DOHH2 (cell line): ENCODE data around the gene LPA.
"Not testable (repeated sequence)": the region's sequence is repeated elsewhere in the genome, so short reads cannot be mapped to it uniquely, and the experiment has no call there.

ENCODE experiments used
- H3F3A ChIP-seq: fragments of 200-600 bp; sonication (generic), shearing (Covaris generic); 2 replicates; pipeline ENCODE4 v1.6.0; 2016; ENCODE audit warnings: antibody characterized with exemption, mild to moderate bottlenecking; ENCODE audit not compliant: control insufficient read depth, insufficient read depth
- H3K27ac ChIP-seq: fragments of 200-600 bp; sonication (generic); 2 replicates; pipeline ENCODE4 v1.5.1; 2014; ENCODE audit warnings: low read depth, mild to moderate bottlenecking, low read length, moderate library complexity
- H3K27me3 ChIP-seq: fragments of 200-600 bp; sonication (generic); 2 replicates; pipeline ENCODE4 v1.6.1; 2014; ENCODE audit warnings: mild to moderate bottlenecking, low read length, mixed read lengths; ENCODE audit not compliant: control insufficient read depth
- H3K36me3 ChIP-seq: fragments of 200-600 bp; sonication (generic); 2 replicates; pipeline ENCODE4 v1.6.1; 2014; ENCODE audit warnings: mild to moderate bottlenecking, low read length, moderate library complexity, mixed read lengths; ENCODE audit not compliant: control insufficient read depth
- H3K4me1 ChIP-seq: fragments of 200-600 bp; sonication (generic); 2 replicates; pipeline ENCODE4 v1.6.1; 2014; ENCODE audit warnings: mild to moderate bottlenecking, low read length, mixed read lengths; ENCODE audit not compliant: control insufficient read depth
- H3K4me2 ChIP-seq: fragments of 200-600 bp; sonication (generic); 2 replicates; pipeline ENCODE4 v1.6.0; 2014; ENCODE audit warnings: mild to moderate bottlenecking, low read length, moderate library complexity
- H3K4me3 ChIP-seq: fragments of 200-600 bp; sonication (generic); 2 replicates; pipeline ENCODE4 v1.5.1; 2014; ENCODE audit warnings: mild to moderate bottlenecking, low read length, mixed read lengths
- H3K79me2 ChIP-seq: fragments of 200-600 bp; sonication (generic); 2 replicates; pipeline ENCODE4 v1.6.1; 2014; ENCODE audit warnings: mild to moderate bottlenecking, low read length, mixed read lengths; ENCODE audit not compliant: control insufficient read depth
- H3K9me2 ChIP-seq: fragments of 200-600 bp; sonication (generic); replicated peaks from 2 replicates; pipeline ENCODE4 v1.6.1; 2014; ENCODE audit warnings: mild to moderate bottlenecking, low read length, mixed read lengths; ENCODE audit not compliant: control insufficient read depth
- H3K9me3 ChIP-seq: fragments of 200-600 bp; sonication (generic); 2 replicates; pipeline ENCODE4 v1.6.1; 2014; ENCODE audit warnings: antibody characterized with exemption, low read length, mixed read lengths; ENCODE audit not compliant: control insufficient read depth, insufficient read depth
- H4K20me1 ChIP-seq: fragments of 200-600 bp; sonication (generic); 2 replicates; pipeline ENCODE4 v1.6.0; 2014; ENCODE audit warnings: low read depth, mild to moderate bottlenecking, antibody characterized with exemption, low read length, moderate library complexity; ENCODE audit not compliant: control insufficient read depth, insufficient read depth
- CTCF ChIP-seq: fragments of 200-600 bp; sonication (generic); IDR thresholded peaks from one replicate; pipeline ENCODE4 v1.5.1; 2014; ENCODE audit warnings: antibody characterized with exemption, mild to moderate bottlenecking, low read depth, low read length; ENCODE audit not compliant: poor library complexity, severe bottlenecking
- EZH2phosphoT487 ChIP-seq: fragments of 200-600 bp; sonication (generic); IDR thresholded peaks from 2 replicates; pipeline ENCODE4 v1.6.1; 2017; ENCODE audit warnings: borderline replicate concordance, mild to moderate bottlenecking, antibody characterized with exemption, low read length, moderate library complexity, mixed read lengths

LPA gene

GRCh38 chr6:160531826-160532225 is 132.2 kb downstream of the LPA start:
- Histone ChIP-seq H4K20me1 (no peaks in the 10 kb centered on the region), H3K27ac (no peak overlapping the region), H3K79me2 (no peaks in the 10 kb centered on the region), H3K9me2 (no peaks in the 10 kb centered on the region), H3K27me3 (no peaks in the 10 kb centered on the region), H3K36me3 (no peaks in the 10 kb centered on the region), H3K4me1 (no peaks in the 10 kb centered on the region), H3K4me3 (no peak overlapping the region), H3K4me2 (no peak overlapping the region), H3K9me3 (no peaks in the 10 kb centered on the region), H3F3A (no peaks in the 10 kb centered on the region)
- TF ChIP-seq CTCF (no peak), EZH2phosphoT487 (no peak)

GRCh38 chr6:160529524-160529923 is 134.6 kb downstream of the LPA start:
- not testable (repeated sequence) for H3K4me2 ChIP-seq, H3K79me2 ChIP-seq, H3K4me1 ChIP-seq, H3K27me3 ChIP-seq, H3K27ac ChIP-seq, H4K20me1 ChIP-seq, H3K9me2 ChIP-seq, H3K4me3 ChIP-seq, H3K36me3 ChIP-seq, H3F3A ChIP-seq, H3K9me3 ChIP-seq

GRCh38 chr6:160523223-160523622 is 140.9 kb downstream of the LPA start:
- Histone ChIP-seq H3K27ac (no peak overlapping the region), H3K4me1 (peaks cover 9% of the 10 kb centered on the region), H3F3A (no peaks in the 10 kb centered on the region), H3K9me3 (no peaks in the 10 kb centered on the region), H3K79me2 (no peaks in the 10 kb centered on the region), H3K9me2 (no peaks in the 10 kb centered on the region), H3K36me3 (no peaks in the 10 kb centered on the region), H4K20me1 (no peaks in the 10 kb centered on the region), H3K27me3 (peaks cover 6% of the 10 kb centered on the region; the same call in 1 of the 2 replicates), H3K4me2 (no peak overlapping the region), H3K4me3 (no peak overlapping the region)
- TF ChIP-seq EZH2phosphoT487 = no peak
- TF ChIP-seq CTCF = no peak

- H3K4me3 ChIP-seq = peak overlapping the region; percentile 81
Observed at GRCh38 chr6:160520043-160520904, 143.8 kb downstream of the LPA start.

More at GRCh38 chr6:160520043-160520904, 143.8 kb downstream of the LPA start:
- H3K9me3 ChIP-seq = no peaks in the 10 kb centered on the region
- no peaks in the 10 kb centered on the region for H4K20me1 ChIP-seq
- H3K4me1 ChIP-seq = peaks cover 9% of the 10 kb centered on the region
- H3K4me2 ChIP-seq = peak overlapping the region; percentile 95
- no peaks in the 10 kb centered on the region for H3K79me2 ChIP-seq
- H3K27ac ChIP-seq = no peak overlapping the region
- H3F3A ChIP-seq = no peaks in the 10 kb centered on the region
- H3K9me2 ChIP-seq = no peaks in the 10 kb centered on the region
- TF ChIP-seq EZH2phosphoT487 (no peak), CTCF (peak; percentile 26)
- no peaks in the 10 kb centered on the region for H3K36me3 ChIP-seq
- no peaks in the 10 kb centered on the region for H3K27me3 ChIP-seq
